ENCODE data around the gene SMTN. TPM values are rescaled to one million over a fixed set of nuclear protein-coding genes. Genes with fewer than 3 reads are reported as not detected.
A peak's percentile ranks its signal among the peaks of the same experiment; 100 is the strongest.

SMTN gene
- total and polyA plus RNA-seq, 10 of the 15 experiments (the other 5 are each of a cell fraction or from before 2014, with no cell fraction given): 0.92 to 21.9 (median 4.8) TPM

GRCh38 chr22:31084811-31085492 is 3.8 kb downstream of the SMTN start (continued):
- no peak for TF ChIP-seq RAD51 (IDR thresholded peaks at IDR 0.05)
- TF ChIP-seq E2F8 (IDR thresholded peaks at IDR 0.05; ENCODE audit: low read depth, partially characterized antibody): no peak
- TF ChIP-seq IRF3 (IDR thresholded peaks at IDR 0.05): no peak
- TF ChIP-seq YY1 (IDR thresholded peaks at IDR 0.05; ENCODE audit: low read depth, low read length): peak; percentile 98
- peak; percentile 39; the same call in 1 of the 2 replicates for TF ChIP-seq SMC3 (IDR thresholded peaks at IDR 0.05; ENCODE audit: borderline replicate concordance, low read length)
- TF ChIP-seq TARDBP (IDR thresholded peaks at IDR 0.05; ENCODE audit: borderline replicate concordance): no peak
- TF ChIP-seq LARP7 (IDR thresholded peaks at IDR 0.05): peak; percentile 91
- TF ChIP-seq NBN (IDR thresholded peaks at IDR 0.05): peak; percentile 76
- TF ChIP-seq MYB (IDR thresholded peaks at IDR 0.05; ENCODE audit: borderline replicate concordance, low read depth, low read length): no peak
- peak; percentile 70 for TF ChIP-seq MXI1 (IDR thresholded peaks at IDR 0.05; ENCODE audit: low read depth, low read length)
- no peak for TF ChIP-seq SREBF1 (IDR thresholded peaks at IDR 0.05; ENCODE audit: low read length)
- TF ChIP-seq PAX5 (IDR thresholded peaks at IDR 0.05; ENCODE audit: borderline replicate concordance, low read depth, low read length): no peak
- no peak for TF ChIP-seq SUZ12 (IDR thresholded peaks at IDR 0.05; ENCODE audit: unreplicated experiment)
- 0 out of 2 replicates have a peak, but pooled peaks have one; percentile 68 for TF ChIP-seq CBFB (IDR thresholded peaks at IDR 0.05; ENCODE audit: low read depth)
- TF ChIP-seq ZZZ3 (IDR thresholded peaks at IDR 0.05; ENCODE audit: control insufficient read depth, insufficient read length, low read depth): no peak
- peak; percentile 46; the same call in 1 of the 2 replicates for TF ChIP-seq ZNF687 (IDR thresholded peaks at IDR 0.05)
- TF ChIP-seq CBX3 (IDR thresholded peaks at IDR 0.05; ENCODE audit: borderline replicate concordance, low read depth): no peak
- TF ChIP-seq EGR1 (IDR thresholded peaks at IDR 0.05; ENCODE audit: borderline replicate concordance in 1 of 2, low read depth in 2 of 2, low read length in 2 of 2): peak in 1 of 2 experiments; percentile 86; a peak in 2 of 3 replicates
- no peak for TF ChIP-seq NFYA (IDR thresholded peaks at IDR 0.05; ENCODE audit: borderline replicate concordance, low read depth, low read length)
- no peak for TF ChIP-seq CREM (IDR thresholded peaks at IDR 0.05; ENCODE audit: low read depth)
- TF ChIP-seq IKZF2 (IDR thresholded peaks at IDR 0.05): peak; percentile 20 to 31; a peak in 1 of 4 replicates
